IMR-90 (cell line): Measurements from ENCODE around the gene TMEM131L. TPM values are rescaled to one million over a fixed set of nuclear protein-coding genes. Genes with fewer than 3 reads are reported as not detected.

Experiments
- ATAC-seq: fragments of 200-7000 bp; cut with Tn5 transposase; 2 replicates; pipeline ENCODE4 v1.9.1; 2020; ENCODE audit warnings: low read depth, mild to moderate bottlenecking, moderate library complexity
- BruUV-seq: library from RNA; stranded (reverse); fragments of 400-500 nt; replicated peaks from 2 replicates; lab custom pipeline; 2021; lab: Mats Ljungman, UMichigan
- CTCF ChIA-PET: fragments of 300-600 bp; formaldehyde crosslinking; extraction: SDS; loops from one replicate; lab custom pipeline; 2021; ENCODE audit warnings: antibody characterized with exemption; lab: Yijun Ruan, JAX
- POLR2A ChIA-PET: fragments of 300-600 bp; sonication (Branson Sonifier 250); formaldehyde crosslinking; loops from one replicate; lab custom pipeline; 2022; ENCODE audit warnings: antibody characterized with exemption; ENCODE audit not compliant: unreplicated experiment; lab: Charles Lee
- DNase-seq: peaks from one replicate; pipeline ENCODE4 v3.0.0; 2013
- H2AFZ ChIP-seq: replicated peaks from 2 replicates; pipeline ENCODE3; 2013; ENCODE audit warnings: low read length, mild to moderate bottlenecking; ENCODE audit not compliant: poor library complexity
- H2AK5ac ChIP-seq: 2 replicates; pipeline ENCODE4 v1.6.1; 2013; ENCODE audit warnings: low read depth, low read length, inconsistent platforms
- H2AK9ac ChIP-seq: replicated peaks from 2 replicates; pipeline ENCODE3; 2013; ENCODE audit warnings: mild to moderate bottlenecking, low read depth, low read length, moderate library complexity; ENCODE audit not compliant: poor library complexity
- H2BK120ac ChIP-seq: 2 replicates; pipeline ENCODE4 v1.6.1; 2013; ENCODE audit warnings: low read depth, low read length, inconsistent platforms
- H2BK15ac ChIP-seq: 3 replicates; pipeline ENCODE4 v1.6.1; 2013; ENCODE audit warnings: low read depth, low read length, inconsistent platforms
- H2BK20ac ChIP-seq: 2 replicates; pipeline ENCODE4 v1.6.1; 2013; ENCODE audit warnings: low read depth, mild to moderate bottlenecking, inconsistent platforms, low read length, moderate library complexity
- H2BK5ac ChIP-seq: 2 replicates; pipeline ENCODE4 v1.6.1; 2013; ENCODE audit warnings: mild to moderate bottlenecking, low read depth, low read length, inconsistent platforms; ENCODE audit not compliant: poor library complexity, severe bottlenecking
- H3K14ac ChIP-seq: replicated peaks from 2 replicates; pipeline ENCODE4 v1.6.1; 2013; ENCODE audit warnings: low read depth, low read length, inconsistent platforms
- H3K18ac ChIP-seq: 2 replicates; pipeline ENCODE4 v1.6.1; 2013; ENCODE audit warnings: low read depth, low read length, control low read depth
- H3K23ac ChIP-seq: 2 replicates; pipeline ENCODE4 v1.6.1; 2013; ENCODE audit warnings: low read depth, low read length, inconsistent platforms
- H3K27ac ChIP-seq: 2 replicates; pipeline ENCODE4 v1.5.1; 2013; ENCODE audit warnings: mild to moderate bottlenecking, control low read depth, low read length; ENCODE audit not compliant: insufficient read depth
- H3K27me3 ChIP-seq: 2 replicates; pipeline ENCODE4 v1.6.1; 2013; ENCODE audit warnings: low read length; ENCODE audit not compliant: control insufficient read depth, insufficient read depth
- H3K36me3 ChIP-seq: 2 replicates; pipeline ENCODE4 v1.6.1; 2013; ENCODE audit warnings: low read length, mixed read lengths; ENCODE audit not compliant: control insufficient read depth, insufficient read depth
- H3K4ac ChIP-seq: 2 replicates; pipeline ENCODE4 v1.6.1; 2013; ENCODE audit warnings: low read depth, low read length, inconsistent platforms
- H3K4me1 ChIP-seq: 2 replicates; pipeline ENCODE4 v1.6.1; 2013; ENCODE audit warnings: low read length, mixed read lengths; ENCODE audit not compliant: control insufficient read depth, insufficient read depth
- H3K4me2 ChIP-seq: 2 replicates; pipeline ENCODE4 v1.6.1; 2013; ENCODE audit warnings: low read depth, mild to moderate bottlenecking, control low read depth, low read length, moderate library complexity
- H3K4me3 ChIP-seq: 2 replicates; pipeline ENCODE4 v1.5.1; 2013; ENCODE audit warnings: low read depth, mild to moderate bottlenecking, control low read depth, low read length, moderate library complexity; ENCODE audit not compliant: insufficient read depth
- H3K56ac ChIP-seq: 2 replicates; pipeline ENCODE4 v1.6.1; 2013; ENCODE audit warnings: low read length, inconsistent platforms; ENCODE audit not compliant: insufficient read depth; ENCODE audit errors: extremely low read depth
- H3K79me1 ChIP-seq, 2 experiments: 2 replicates each; pipeline ENCODE4 v1.6.1; 2013; ENCODE audit warnings: low read length in 2 of 2, inconsistent platforms in 1 of 2, low read depth in 1 of 2
- H3K9ac ChIP-seq: 2 replicates; pipeline ENCODE4 v1.6.1; 2013; ENCODE audit warnings: low read depth, low read length, control low read depth
- H3K9me1 ChIP-seq: 2 replicates; pipeline ENCODE4 v1.6.1; 2013; ENCODE audit warnings: low read length, inconsistent platforms; ENCODE audit not compliant: insufficient read depth
- H3K9me3 ChIP-seq: 2 replicates; pipeline ENCODE4 v1.6.1; 2013; ENCODE audit warnings: low read length; ENCODE audit not compliant: control insufficient read depth, insufficient read depth
- H4K20me1 ChIP-seq: 2 replicates; pipeline ENCODE4 v1.6.1; 2013; ENCODE audit warnings: low read length, inconsistent platforms; ENCODE audit not compliant: insufficient read depth
- H4K5ac ChIP-seq: 2 replicates; pipeline ENCODE4 v1.6.1; 2013; ENCODE audit warnings: mild to moderate bottlenecking, low read depth, low read length, control low read depth
- H4K8ac ChIP-seq, 2 experiments: 2 replicates each; pipeline ENCODE4 v1.6.1; 2013; ENCODE audit warnings: low read depth in 2 of 2, low read length in 2 of 2, control low read depth in 1 of 2, inconsistent platforms in 1 of 2
- H4K91ac ChIP-seq: 2 replicates; pipeline ENCODE4 v1.6.1; 2013; ENCODE audit warnings: low read depth, low read length, inconsistent platforms; ENCODE audit not compliant: insufficient read depth
- BHLHE40 ChIP-seq: fragments of 150-350 bp; IDR thresholded peaks from 2 replicates; pipeline ENCODE4 v1.6.1; 2016; ENCODE audit warnings: mild to moderate bottlenecking, low read depth, low read length
- CEBPB ChIP-seq: IDR thresholded peaks from 2 replicates; pipeline ENCODE4 v1.6.1; 2012; ENCODE audit warnings: low read depth, low read length, improper control_type of control experiment
- CHD1 ChIP-seq: IDR thresholded peaks from 2 replicates; pipeline ENCODE4 v1.6.1; 2012; ENCODE audit warnings: low read depth, low read length, improper control_type of control experiment
- CTCF ChIP-seq: conservative IDR thresholded peaks from 2 replicates; pipeline ENCODE4 v1.5.1; 2012; ENCODE audit warnings: mild to moderate bottlenecking, low read depth, low read length, improper control_type of control experiment
- ELK1 ChIP-seq: fragments of 150-350 bp; IDR thresholded peaks from 2 replicates; pipeline ENCODE4 v1.6.1; 2016; ENCODE audit warnings: low read depth, mild to moderate bottlenecking, low read length, moderate library complexity, borderline replicate concordance
- FOS ChIP-seq: fragments of 150-350 bp; IDR thresholded peaks from 2 replicates; pipeline ENCODE4 v1.6.1; 2016; ENCODE audit warnings: low read depth, low read length
- MAFK ChIP-seq: IDR thresholded peaks from 2 replicates; pipeline ENCODE4 v1.6.1; 2012; ENCODE audit warnings: low read depth, low read length, improper control_type of control experiment
- MAZ ChIP-seq: IDR thresholded peaks from 2 replicates; pipeline ENCODE4 v1.6.1; 2012; ENCODE audit warnings: low read depth, mild to moderate bottlenecking, low read length, improper control_type of control experiment, moderate library complexity, borderline replicate concordance
- MXI1 ChIP-seq: IDR thresholded peaks from 2 replicates; pipeline ENCODE4 v1.6.1; 2012; ENCODE audit warnings: low read depth, mild to moderate bottlenecking, low read length, moderate library complexity, borderline replicate concordance
- NFE2L2 ChIP-seq: fragments of 150-350 bp; IDR thresholded peaks from 2 replicates; pipeline ENCODE4 v1.6.1; 2016; ENCODE audit warnings: low read depth, mild to moderate bottlenecking, low read length
- RAD21 ChIP-seq: IDR thresholded peaks from 2 replicates; pipeline ENCODE4 v1.6.1; 2012; ENCODE audit warnings: low read length, improper control_type of control experiment
- RCOR1 ChIP-seq: IDR thresholded peaks from 2 replicates; pipeline ENCODE4 v1.6.1; 2012; ENCODE audit warnings: mild to moderate bottlenecking, low read length, improper control_type of control experiment; ENCODE audit not compliant: insufficient replicate concordance
- RFX5 ChIP-seq: IDR thresholded peaks from 2 replicates; pipeline ENCODE4 v1.8.0; 2012; ENCODE audit warnings: low read depth, mild to moderate bottlenecking, low read length, moderate library complexity
- SMC3 ChIP-seq: fragments of 150-350 bp; IDR thresholded peaks from 2 replicates; pipeline ENCODE4 v1.6.1; 2016; ENCODE audit warnings: low read depth, mild to moderate bottlenecking, antibody characterized with exemption, low read length, moderate library complexity
- WGBS, 2 experiments: methylation state at CpG; one replicate each; pipeline versions ENCODE4 v1.1.5 to v1.1.7; 2013; ENCODE audit warnings: missing lambda C conversion rate in 2 of 2; ENCODE audit not compliant: insufficient read length in 1 of 2; ENCODE audit errors: extremely low coverage in 2 of 2; 5-methylcytosine and 5-hydroxymethylcytosine counted together
- dilution Hi-C: fragments of 300-500 bp; cut with HindIII; formaldehyde crosslinking; loops from one replicate; pipeline ENCODE4 v1.14.3; 2018; ENCODE audit warnings: low sequenced_read_pairs; ENCODE audit not compliant: unreplicated experiment
- in situ Hi-C: fragments of 300-500 bp; cut with MboI; formaldehyde crosslinking; loops from 3 replicates; pipeline ENCODE4 v1.14.3; 2019; ENCODE audit warnings: low sequenced_read_pairs, inconsistent platforms, mixed read lengths
- intact Hi-C: fragments of 100-400 bp; cut with micrococcal nuclease; formaldehyde crosslinking; loops from 2 replicates; pipeline ENCODE4 v1.10.0; 2022
- polyA plus RNA-seq, 3 experiments: library from polyadenylated mRNA; depleted of rRNA; stranded (reverse); fragments of >200 nt; gene quantifications; 2 replicates each; pipeline ENCODE4 v1.2.3, GENCODE V29; 2012; ENCODE audit warnings: low replicate concordance in 1 of 3
- total RNA-seq: library from RNA; depleted of rRNA; stranded (reverse); fragments of >200 nt; gene quantifications from 2 replicates; pipeline ENCODE4 v1.2.3, GENCODE V29; 2012

Gene TMEM131L
- total and polyA plus RNA-seq, 2 of the 4 experiments (the other 2 are of a cell fraction): 8.4 to 23.8 TPM

- H2BK120ac ChIP-seq: no peak overlapping the region
- no peak overlapping the region for H3K56ac ChIP-seq
- ATAC-seq: no peak
- no peak overlapping the region for H3K4me3 ChIP-seq
- no peaks in the 10 kb centered on the region for H3K79me1 ChIP-seq
- ChIA-PET CTCF (no interaction called here), POLR2A (no interaction called here)
- H3K18ac ChIP-seq: no peak overlapping the region
- TF ChIP-seq MAZ (no peak), FOS (no peak), BHLHE40 (no peak), ELK1 (no peak), MXI1 (no peak), RAD21 (no peak), MAFK (no peak), RFX5 (no peak), CHD1 (no peak), CEBPB (no peak), NFE2L2 (no peak), RCOR1 (no peak), CTCF (no peak), SMC3 (no peak)
- dilution Hi-C loops: no loop called here
- no peak overlapping the region for H3K27ac ChIP-seq
- H3K9me1 ChIP-seq: no peaks in the 10 kb centered on the region; the same call in 1 of the 2 replicates
- H3K9ac ChIP-seq: no peak overlapping the region
- WGBS, 2 experiments: no CpG with 5 or more reads among the region's 2 CpGs
- no peak overlapping the region for H3K4ac ChIP-seq
- H3K4me2 ChIP-seq: no peak overlapping the region
- H2BK20ac ChIP-seq: no peak overlapping the region
- intact Hi-C loops: no loop called here
- no peak overlapping the region for H4K8ac ChIP-seq
- H3K36me3 ChIP-seq: peaks cover 14% of the 10 kb centered on the region; the same call in 1 of the 2 replicates
- H4K20me1 ChIP-seq: no peaks in the 10 kb centered on the region
- H2BK15ac ChIP-seq: no peak overlapping the region
- no TSS peak for BruUV-seq
- DNase-seq: no peak
- H3K14ac ChIP-seq: no peak overlapping the region
- no peak overlapping the region for H4K91ac ChIP-seq
- no peak overlapping the region for H2AK9ac ChIP-seq
- no peaks in the 10 kb centered on the region for H3K27me3 ChIP-seq
- no peaks in the 10 kb centered on the region for H3K9me3 ChIP-seq
- H3K4me1 ChIP-seq: no peaks in the 10 kb centered on the region
- in situ Hi-C loops: loop anchor here (25.0 kb wide), 1 partner anchor 755 kb away; no protein-coding TSS in a partner anchor
- no peak overlapping the region for H2AFZ ChIP-seq
- H2AK5ac ChIP-seq: no peak overlapping the region
- H4K5ac ChIP-seq: no peak overlapping the region
- H2BK5ac ChIP-seq: no peak overlapping the region
- no peak overlapping the region for H3K23ac ChIP-seq
Observed at GRCh38 chr4:153592064-153592463, 125.9 kb downstream of the TMEM131L start.
